Iris pigment epithelial cell (primary cell): ENCODE data around the gene AVPR1B.
A peak's percentile ranks its signal among the peaks of the same experiment; 100 is the strongest.
"Not testable (repeated sequence)": the region's sequence is repeated elsewhere in the genome, so short reads cannot be mapped to it uniquely, and the experiment has no call there.

Experiments used
- DNase-seq: peaks from one replicate; pipeline ENCODE4 v3.0.0-alpha.2; 2011; ENCODE audit warnings: low read depth

Gene AVPR1B

DNA sequence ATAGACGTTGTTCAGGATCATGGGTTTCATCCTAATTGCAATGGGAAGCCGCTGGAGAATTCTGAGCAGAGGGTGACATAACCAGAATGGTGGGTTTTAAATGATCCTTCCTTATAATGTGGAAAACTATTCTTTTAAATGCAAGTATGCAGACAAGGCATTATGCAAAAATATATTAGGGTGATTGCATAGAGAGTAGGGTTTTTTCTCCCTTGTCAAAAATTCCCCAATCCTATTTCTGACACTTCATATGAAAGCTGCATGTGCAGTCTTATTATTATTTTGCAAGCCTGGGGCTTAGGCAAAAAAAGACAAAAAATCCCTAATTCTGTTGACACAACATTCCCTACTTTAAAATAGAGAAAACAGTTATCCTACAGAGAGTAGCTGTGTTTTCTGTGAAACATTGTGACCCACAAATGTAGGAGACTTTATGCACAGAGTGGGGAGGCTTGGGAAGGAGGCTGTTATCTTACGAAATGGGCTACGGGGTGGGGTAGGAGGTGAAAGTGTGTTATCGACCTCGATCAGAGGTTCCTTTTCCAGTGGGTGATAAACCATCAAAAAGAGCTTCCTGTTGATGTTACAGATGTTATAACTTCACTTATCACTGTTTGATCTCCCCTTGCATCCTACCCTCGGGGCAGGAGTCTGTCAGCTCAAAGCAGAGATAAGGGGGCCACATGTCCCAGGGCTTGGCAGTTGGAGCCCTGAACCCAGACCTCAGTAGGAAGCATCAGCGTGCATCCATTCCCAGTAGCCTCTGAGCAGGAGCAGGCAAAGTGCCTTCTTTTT lies 37.0 kb downstream of the AVPR1B start:
- no peak for DNase-seq

DNA sequence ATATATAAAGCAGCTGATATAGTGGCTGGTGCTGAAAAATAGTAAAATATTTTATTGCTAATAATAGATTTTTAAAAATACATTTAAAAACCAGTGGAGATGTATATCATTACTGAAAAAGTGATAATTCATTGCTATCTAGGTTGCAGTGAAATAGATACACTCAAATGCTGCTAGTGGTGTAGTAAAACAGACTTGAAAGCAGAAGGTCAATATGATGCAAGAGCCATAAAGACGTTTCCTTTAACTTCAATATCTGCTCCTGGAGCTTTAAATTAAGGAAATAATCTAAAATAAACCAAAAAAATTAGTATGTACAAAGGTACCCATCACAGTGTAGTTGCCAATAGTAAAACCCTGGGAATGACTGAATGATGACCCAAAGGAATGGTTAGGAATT lies 38.1 kb downstream of the AVPR1B start:
- no peak for DNase-seq

DNA sequence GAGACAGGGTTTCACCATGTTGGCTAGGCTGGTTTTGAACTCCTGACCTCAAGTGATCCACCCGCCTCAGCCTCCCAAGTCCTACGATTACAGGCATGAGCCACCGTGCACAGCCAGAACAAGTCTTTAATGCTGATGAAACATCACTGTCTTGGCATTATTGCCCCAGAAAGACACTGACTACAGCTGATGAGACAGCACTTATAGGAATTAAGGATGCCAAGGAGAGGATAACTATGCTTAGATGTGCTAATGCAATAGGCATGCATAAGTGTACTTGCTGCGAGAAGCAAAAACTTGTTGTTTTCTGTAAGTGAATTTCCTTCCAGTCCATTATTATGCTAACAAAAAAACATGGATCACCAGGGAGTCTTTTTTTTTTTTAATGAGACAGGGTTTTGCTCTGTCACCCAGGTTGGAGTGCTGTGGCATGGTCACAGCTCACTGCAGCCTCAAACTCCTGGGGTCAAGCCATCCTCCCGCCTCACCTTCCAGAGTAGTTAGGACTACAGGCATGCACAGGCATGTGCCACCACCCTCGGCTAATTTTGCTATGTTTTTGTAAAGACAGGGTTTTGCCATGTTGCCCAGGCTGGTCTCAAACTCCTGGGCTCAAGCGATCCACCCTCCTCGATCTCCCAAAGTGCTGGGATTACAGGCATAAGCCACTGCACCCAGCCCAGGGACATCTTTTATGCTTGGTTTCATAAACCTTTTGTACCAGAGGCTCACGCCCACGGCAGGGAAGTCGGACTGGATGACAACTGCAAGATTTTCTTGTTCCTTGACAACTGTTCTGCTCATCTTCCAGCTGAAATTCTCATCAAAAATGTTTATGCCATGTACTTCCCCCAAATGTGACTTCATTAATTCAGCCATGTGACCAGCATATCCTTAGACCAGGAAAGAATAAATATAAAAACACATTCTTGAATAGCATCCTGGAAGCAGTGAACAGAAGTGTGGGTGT lies 41.1 kb downstream of the AVPR1B start:
- DNase-seq = peak; percentile 55

DNA sequence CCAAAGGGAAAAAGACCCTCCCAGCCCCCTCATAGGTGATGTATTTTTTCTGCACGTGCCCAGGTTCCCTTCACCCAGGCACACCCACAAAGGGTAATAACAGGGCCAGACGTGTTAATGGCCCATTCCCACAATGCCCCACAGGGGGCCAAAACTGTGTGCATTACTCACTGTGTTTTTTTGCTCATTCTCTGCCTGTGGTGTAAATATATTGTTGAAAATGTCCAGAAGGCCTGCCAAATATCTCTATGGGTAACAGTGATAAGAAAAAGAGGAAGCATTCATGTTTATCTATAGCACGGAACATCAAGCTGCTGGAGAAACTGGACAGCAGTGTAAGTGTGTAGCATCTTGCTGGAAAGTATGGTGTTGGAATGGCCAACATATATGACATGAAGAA lies 42.3 kb downstream of the AVPR1B start:
- DNase-seq = no peak

DNA sequence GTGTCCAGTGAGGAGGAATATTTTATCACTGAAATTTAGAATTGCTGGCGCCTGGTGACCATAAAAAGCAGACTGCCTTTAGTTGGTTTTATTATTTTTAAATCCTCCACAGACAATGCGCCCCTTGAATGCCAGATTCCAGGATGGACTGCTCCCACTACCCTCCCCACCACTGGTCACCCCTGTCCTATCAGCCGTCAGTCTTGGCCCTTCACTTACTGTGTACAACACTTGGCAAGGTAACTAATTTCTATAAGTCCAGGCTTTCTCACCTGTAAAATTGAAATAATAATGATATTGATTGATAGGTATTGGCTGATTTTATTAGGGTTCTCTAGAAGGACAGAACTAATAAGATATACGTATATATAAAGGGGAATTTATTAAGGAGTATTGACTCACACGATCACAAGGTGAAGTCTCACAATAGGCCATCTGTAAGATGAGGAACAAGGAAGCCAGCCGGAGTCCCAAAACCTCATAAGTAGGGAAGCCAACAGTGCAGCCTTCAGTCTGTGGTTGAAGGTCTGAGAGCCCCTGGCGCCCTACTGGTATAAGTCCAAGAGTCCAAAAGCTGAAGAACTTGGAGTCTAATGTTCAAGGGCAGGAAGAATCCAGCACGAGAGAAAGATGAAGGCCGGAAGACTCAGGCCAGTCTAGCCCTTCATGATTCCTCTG lies 46.4 kb downstream of the AVPR1B start:
- no peak for DNase-seq

DNA sequence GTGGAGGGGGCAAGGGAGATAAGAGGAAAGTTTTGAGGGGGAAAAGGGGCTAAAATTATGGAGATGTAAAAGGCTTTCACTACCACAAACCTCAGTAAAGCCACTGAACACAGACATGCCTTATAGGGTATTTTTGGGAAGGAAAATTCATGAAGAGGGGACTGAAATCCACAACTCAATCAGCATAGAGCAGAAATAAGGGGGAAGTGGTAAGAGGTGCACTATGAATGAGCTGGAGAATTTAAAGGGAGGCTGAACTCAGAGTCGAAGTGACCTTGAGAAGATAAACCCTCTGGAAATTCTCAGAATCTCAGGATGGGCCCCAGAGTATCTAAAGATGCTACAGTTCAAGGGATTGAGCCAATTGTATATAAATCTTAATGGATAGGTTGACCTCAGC lies 48.9 kb downstream of the AVPR1B start:
- DNase-seq = no peak

DNA sequence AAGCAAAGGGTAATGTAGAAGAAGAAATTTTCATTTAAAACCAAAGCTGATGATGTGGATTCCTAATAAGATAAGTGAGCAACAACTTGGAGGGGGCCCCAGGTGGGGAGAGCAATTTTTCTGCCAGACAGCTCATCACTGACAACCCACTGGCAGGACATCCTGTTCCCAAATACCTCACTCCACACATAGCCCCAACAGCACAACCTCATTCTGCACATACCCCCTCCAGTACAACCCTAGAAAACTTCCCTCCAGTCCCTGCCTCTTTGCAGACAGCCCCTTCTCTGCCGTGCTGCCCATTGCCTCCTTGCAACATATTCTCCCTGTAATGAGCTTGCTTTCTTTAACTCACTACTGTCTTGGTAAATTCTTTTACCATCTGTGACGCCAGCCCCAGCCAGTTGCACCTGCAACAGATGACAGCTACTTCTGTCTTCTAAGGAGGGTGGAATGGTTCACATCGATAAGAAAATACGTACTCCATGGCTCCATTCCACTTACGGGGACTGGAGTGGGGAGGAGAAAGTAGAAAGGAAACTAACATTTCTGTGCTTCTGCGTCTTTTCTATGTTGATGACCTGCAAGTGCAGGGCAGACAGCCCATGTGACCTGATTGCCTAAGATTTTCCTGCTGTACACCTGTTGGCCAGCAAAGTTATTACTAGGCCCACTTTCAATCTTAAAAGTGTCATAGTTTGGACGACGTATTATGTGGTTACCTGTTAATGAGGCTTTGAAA lies 49.5 kb downstream of the AVPR1B start:
- DNase-seq = no peak

DNA sequence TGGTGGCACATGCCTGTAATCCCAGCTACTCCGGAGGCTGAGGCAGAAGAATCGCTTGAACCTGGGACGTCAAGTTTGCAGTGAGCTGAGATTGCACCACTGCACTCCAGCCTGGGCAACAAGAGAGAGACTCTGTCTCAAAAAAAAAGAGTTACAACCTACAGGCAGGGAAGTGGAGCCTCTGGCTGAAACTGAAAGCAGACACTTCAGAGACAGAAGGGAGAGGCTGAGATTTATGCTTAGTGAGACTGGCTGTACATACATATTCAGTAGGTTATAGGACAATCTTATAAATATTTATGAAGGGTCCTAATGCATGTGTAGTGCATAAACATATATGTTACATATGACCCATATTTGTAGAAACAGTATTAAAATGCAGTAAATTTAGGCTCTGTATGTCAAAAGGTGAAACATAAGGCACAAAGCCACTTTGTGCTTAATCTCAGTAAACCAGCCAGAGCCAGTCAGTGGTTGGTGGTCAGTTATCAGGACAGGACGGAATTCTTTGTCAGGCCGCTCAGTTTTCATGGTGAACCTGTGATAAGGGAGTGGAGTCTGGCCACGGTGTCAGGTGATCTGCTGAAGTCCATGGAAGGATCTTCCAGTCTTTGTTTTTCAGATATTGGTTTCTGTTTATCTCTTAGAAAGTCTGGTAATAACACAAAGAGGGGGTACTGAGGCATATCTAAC lies 50.6 kb downstream of the AVPR1B start:
- peak; percentile 9 for DNase-seq

DNA sequence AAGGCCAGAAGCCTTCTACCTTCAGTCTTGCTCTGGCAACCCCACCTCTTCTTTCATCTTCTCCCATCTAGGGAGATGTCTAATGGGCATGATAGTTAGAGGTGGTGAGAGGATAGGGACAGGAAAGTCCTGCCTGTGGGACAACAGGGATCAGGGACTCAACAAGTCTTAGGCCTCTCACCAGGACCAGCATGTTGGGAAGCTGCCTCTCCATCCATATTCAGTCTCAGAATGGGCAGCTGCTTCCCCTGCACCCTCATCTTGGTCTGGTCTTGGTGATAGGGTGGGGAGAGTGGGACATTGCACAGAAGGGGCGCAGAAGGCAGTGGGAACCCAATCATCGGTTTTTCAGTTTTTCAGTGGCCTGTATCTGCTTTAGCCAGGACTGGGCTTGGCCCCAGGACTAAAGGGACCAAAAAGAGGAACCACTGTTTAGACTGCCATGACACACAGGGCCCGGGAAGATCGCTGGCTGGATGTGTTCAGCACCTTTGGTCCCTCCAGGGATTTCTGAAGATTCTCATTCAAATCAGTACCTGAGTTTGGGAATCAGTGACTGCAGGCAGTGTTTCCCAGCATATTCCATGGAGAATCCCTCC lies 51.5 kb downstream of the AVPR1B start:
- DNase-seq = no peak

DNA sequence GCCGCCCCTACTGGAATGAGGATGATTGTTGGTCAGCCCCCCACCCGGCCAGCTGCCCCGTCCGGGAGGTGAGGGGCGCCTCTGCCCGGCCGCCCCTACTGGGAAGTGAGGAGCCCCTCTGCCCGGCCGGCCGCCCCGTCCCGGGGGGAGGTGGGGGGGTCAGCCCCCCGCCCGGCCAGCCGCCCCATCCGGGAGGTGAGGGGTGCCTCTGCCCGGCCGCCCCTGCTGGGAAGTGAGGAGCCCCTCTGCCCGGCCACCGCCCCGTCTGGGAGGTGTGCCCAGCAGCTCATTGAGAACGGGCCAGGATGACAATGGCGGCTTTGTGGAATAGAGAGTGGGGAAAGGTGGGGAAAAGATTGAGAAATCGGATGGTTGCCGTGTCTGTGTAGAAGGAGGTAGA lies 52.7 kb downstream of the AVPR1B start:
- DNase-seq = not testable (repeated sequence)

DNA sequence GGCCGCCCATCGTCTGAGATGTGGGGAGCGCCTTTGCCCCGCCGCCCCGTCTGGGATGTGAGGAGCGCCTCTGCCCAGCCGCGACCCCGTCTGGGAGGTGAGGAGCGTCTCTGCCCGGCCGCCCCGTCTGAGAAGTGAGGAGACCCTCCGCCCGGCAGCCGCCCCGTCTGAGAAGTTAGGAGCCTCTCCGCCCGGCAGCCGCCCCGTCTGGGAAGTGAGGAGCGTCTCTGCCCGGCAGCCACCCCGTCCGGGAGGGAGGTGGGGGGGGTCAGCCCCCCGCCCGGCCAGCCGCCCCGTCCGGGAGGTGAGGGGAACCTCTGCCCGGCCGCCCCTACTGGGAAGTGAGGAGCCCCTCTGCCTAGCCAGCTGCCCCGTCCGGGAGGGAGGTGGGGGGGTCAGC lies 53.2 kb downstream of the AVPR1B start:
- not testable (repeated sequence) for DNase-seq

DNA sequence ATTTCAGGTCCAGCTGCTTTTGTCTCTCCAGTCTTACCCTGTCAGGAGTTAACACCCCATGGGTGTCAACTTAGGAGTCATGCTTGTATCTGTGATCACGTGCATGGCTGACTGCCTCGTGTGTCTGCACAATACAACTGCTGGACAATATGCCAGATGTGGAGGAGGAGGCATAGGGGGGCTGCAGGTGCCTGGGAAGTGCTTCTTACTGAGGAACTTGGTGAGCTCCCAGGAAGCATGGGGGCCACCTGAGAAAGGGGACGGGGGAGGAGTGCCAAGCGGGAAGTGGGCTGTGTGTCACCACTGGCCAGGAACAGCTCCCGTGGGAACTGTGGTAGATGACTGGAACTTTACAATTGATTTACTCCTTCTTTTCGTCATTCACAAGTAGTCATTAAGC lies 54.7 kb downstream of the AVPR1B start:
- no peak for DNase-seq

DNA sequence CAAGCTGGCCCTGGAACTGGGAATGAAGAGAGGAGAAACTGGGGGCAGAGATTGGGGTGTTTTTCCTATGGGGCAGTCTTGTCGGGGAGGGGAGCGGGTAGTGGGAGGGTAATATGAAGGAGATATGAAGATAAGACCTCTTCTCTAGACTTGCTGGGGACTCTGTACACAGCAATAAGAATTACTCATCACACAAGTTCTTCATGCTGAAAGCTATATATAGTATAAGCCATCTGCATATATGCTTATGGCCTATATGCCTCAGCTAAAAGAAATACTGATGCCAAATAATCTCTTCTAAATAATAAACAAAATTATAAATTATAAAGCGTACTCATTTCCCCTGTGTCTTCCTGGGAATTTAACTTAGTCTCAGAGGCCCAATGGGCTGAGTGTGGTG lies 56.3 kb downstream of the AVPR1B start:
- no peak for DNase-seq
